Measurements from ENCODE around the gene OBSCN. TPM values are rescaled to one million over a fixed set of nuclear protein-coding genes. Genes with fewer than 3 reads are reported as not detected.

Gene OBSCN
- total RNA-seq, 1 donor from 2014 or later: 10.2 TPM

- Mint-ChIP-seq H3K36me3 (ENCODE audit: low read depth) (no peaks in the 10 kb centered on the region), H3K4me1 (ENCODE audit: low read depth) (no peaks in the 10 kb centered on the region), H3K9me3 (ENCODE audit: low read depth) (no peaks in the 10 kb centered on the region), H3K27ac (ENCODE audit: unreplicated experiment) (no peak overlapping the region), H3K4me3 (ENCODE audit: unreplicated experiment) (no peak overlapping the region), H3K27me3 (ENCODE audit: low read depth) (no peaks in the 10 kb centered on the region)
- TF ChIP-seq CTCF (IDR thresholded peaks at IDR 0.05): no peak
- DNase-seq (ENCODE audit: low spot score): no peak
Observed at GRCh38 chr1:228332797-228333738, 125.2 kb downstream of the OBSCN start.

- no peak for TF ChIP-seq CTCF (IDR thresholded peaks at IDR 0.05)
- H3K4me1 Mint-ChIP-seq (ENCODE audit: low read depth): no peaks in the 10 kb centered on the region
- no peaks in the 10 kb centered on the region for H3K27me3 Mint-ChIP-seq (ENCODE audit: low read depth)
- no peak overlapping the region for H3K4me3 Mint-ChIP-seq (ENCODE audit: unreplicated experiment)
- no peak for DNase-seq (ENCODE audit: low spot score)
- no peaks in the 10 kb centered on the region for H3K36me3 Mint-ChIP-seq (ENCODE audit: low read depth)
- H3K9me3 Mint-ChIP-seq (ENCODE audit: low read depth): no peaks in the 10 kb centered on the region
- H3K27ac Mint-ChIP-seq (ENCODE audit: unreplicated experiment): no peak overlapping the region
Observed at GRCh38 chr1:228333739-228334115, 125.9 kb downstream of the OBSCN start.

GRCh38 chr1:228334226-228334935 is 126.5 kb downstream of the OBSCN start:
- no peak for DNase-seq (ENCODE audit: low spot score)
- Mint-ChIP-seq H3K36me3 (ENCODE audit: low read depth) (no peaks in the 10 kb centered on the region), H3K4me3 (ENCODE audit: unreplicated experiment) (no peak overlapping the region), H3K27me3 (ENCODE audit: low read depth) (no peaks in the 10 kb centered on the region), H3K9me3 (ENCODE audit: low read depth) (no peaks in the 10 kb centered on the region), H3K4me1 (ENCODE audit: low read depth) (no peaks in the 10 kb centered on the region), H3K27ac (ENCODE audit: unreplicated experiment) (no peak overlapping the region)
- TF ChIP-seq CTCF (IDR thresholded peaks at IDR 0.05): no peak

GRCh38 chr1:228334954-228335353 is 127.1 kb downstream of the OBSCN start:
- no peak for TF ChIP-seq CTCF (IDR thresholded peaks at IDR 0.05)
- Mint-ChIP-seq H3K9me3 (ENCODE audit: low read depth) (no peaks in the 10 kb centered on the region), H3K27me3 (ENCODE audit: low read depth) (no peaks in the 10 kb centered on the region), H3K4me1 (ENCODE audit: low read depth) (no peaks in the 10 kb centered on the region), H3K4me3 (ENCODE audit: unreplicated experiment) (no peak overlapping the region), H3K36me3 (ENCODE audit: low read depth) (no peaks in the 10 kb centered on the region), H3K27ac (ENCODE audit: unreplicated experiment) (no peak overlapping the region)
- DNase-seq (ENCODE audit: low spot score): no peak
